RWPE1 (cell line): ENCODE data around the gene FAT2.

ENCODE experiments used
- CTCF ChIA-PET: fragments of 350-600 bp; sonication (Branson Sonifier 250); formaldehyde crosslinking; extraction: SDS; loops from one replicate; lab custom pipeline; 2021; lab: Yijun Ruan, JAX
- POLR2A ChIA-PET: fragments of 400-600 bp; formaldehyde crosslinking; extraction: SDS; loops from one replicate; lab custom pipeline; 2020; ENCODE audit warnings: antibody characterized with exemption; ENCODE audit not compliant: low non-redundant PET; lab: Yijun Ruan, JAX
- DNase-seq: peaks from one replicate; pipeline ENCODE4 v3.0.0; 2012; ENCODE audit warnings: low spot score
- H3K27ac ChIP-seq: fragments of 450-650 bp; 2 replicates; pipeline ENCODE4 v1.5.1; 2017
- TF ChIP-seq, protein P1 (sequence below): fragments of 450-650 bp; conservative IDR thresholded peaks from 2 replicates; pipeline ENCODE4 v1.5.1; 2017; ENCODE audit warnings: low read depth, mild to moderate bottlenecking

FAT2 gene

DNA sequence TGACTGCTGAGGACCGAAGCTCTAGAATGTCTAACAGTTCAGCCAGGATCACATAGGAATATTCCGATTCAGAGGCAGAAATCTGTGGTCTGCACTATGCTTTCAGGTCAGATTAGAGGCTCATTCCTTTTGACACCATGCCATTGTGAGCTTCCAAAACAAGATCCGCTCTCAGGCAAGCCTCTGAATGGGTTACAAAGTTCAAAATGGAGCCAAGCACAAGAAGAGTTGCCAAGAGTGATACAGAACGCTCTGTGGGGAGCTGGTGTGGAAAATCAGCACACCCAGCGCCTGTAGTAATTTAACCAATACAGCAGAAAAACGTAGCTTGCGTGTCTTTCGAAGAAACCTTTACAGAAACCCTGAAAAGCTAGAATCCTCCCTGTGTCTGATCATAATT, 33.3 kb upstream of the FAT2 start:
- POLR2A ChIA-PET, result no interaction called here
- no peak overlapping the region; the same call in 1 of the 2 replicates for H3K27ac ChIP-seq
- CTCF ChIA-PET, result interaction anchor here (0.6 kb wide), 2 partner anchors 35 to 74 kb away, joined by 3 to 4 read pairs; no protein-coding TSS in a partner anchor
- TF ChIP-seq, protein P1, sequence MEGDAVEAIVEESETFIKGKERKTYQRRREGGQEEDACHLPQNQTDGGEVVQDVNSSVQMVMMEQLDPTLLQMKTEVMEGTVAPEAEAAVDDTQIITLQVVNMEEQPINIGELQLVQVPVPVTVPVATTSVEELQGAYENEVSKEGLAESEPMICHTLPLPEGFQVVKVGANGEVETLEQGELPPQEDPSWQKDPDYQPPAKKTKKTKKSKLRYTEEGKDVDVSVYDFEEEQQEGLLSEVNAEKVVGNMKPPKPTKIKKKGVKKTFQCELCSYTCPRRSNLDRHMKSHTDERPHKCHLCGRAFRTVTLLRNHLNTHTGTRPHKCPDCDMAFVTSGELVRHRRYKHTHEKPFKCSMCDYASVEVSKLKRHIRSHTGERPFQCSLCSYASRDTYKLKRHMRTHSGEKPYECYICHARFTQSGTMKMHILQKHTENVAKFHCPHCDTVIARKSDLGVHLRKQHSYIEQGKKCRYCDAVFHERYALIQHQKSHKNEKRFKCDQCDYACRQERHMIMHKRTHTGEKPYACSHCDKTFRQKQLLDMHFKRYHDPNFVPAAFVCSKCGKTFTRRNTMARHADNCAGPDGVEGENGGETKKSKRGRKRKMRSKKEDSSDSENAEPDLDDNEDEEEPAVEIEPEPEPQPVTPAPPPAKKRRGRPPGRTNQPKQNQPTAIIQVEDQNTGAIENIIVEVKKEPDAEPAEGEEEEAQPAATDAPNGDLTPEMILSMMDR, result no peak
- no peak for DNase-seq

DNA sequence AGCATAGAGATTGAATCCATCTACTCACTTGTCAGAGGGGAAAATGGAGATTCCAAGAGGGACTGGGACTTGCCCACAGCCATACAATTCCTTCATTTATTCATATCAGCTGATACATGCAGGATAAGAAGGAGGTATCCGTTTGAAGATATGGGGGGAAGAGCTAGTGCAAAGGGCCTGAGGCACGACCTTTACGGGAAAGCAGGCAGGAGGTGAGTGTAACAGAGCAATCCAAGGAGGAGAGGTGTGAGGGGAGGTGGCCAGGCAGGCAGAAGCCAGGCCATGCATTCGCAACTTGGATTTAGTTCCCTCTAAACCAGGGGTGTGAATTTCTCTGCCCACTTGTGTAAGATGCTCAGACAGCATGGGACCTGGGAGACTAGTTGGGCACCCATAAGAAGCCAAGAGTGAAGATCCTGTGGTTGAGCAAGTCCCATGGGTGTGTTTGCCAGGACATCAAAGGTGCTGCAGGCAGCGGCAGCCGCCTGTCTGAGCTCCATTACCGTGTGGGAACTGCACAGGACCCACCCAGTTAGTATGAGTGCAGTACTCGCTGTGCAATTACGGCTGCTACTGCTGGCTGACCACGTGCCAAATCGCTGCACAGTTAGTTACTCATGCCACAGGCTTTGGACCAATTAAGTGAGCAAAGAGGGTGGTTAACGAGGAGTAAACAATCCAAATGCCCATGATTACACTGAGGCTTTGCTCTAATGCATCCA, 31.4 kb upstream of the FAT2 start:
- no peak for DNase-seq
- H3K27ac ChIP-seq, result peak overlapping the region; percentile 98
- ChIA-PET POLR2A (no interaction called here), CTCF (interaction anchor here (0.6 kb wide), 2 partner anchors 26 to 55 kb away, joined by 3 to 5 read pairs; no protein-coding TSS in a partner anchor)
- TF ChIP-seq, protein P1, result no peak

DNA sequence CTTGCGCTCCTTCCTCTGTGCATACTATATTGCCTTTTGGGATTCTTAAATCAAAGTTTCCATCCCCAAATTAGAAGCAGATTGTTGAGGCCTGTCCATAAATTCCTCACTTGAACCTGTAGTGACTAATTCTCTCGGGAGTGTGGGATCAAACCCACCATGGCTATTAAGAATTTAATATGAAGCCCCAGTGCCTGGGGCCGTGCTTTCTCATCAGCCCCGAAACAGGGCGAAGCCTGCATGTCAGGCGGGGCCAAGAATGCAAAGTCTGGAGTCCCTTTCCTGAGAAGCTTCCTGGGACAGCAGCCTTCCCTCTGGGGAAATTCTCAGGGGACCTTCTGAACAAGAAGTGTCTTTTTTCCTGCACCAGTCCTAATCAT, 29.3 kb upstream of the FAT2 start:
- H3K27ac ChIP-seq, result peak overlapping the region; percentile 98
- TF ChIP-seq, protein P1, result no peak
- DNase-seq, result no peak
- CTCF ChIA-PET, result interaction anchor here (0.7 to 3.9 kb wide), 5 partner anchors 15 to 38 kb away, joined by 3 to 18 read pairs (median 4); no protein-coding TSS in a partner anchor
- POLR2A ChIA-PET, result interaction anchor here (0.6 to 1.7 kb wide), 4 partner anchors 17 to 50 kb away, joined by 3 to 9 read pairs (median 4); no protein-coding TSS in a partner anchor

DNA sequence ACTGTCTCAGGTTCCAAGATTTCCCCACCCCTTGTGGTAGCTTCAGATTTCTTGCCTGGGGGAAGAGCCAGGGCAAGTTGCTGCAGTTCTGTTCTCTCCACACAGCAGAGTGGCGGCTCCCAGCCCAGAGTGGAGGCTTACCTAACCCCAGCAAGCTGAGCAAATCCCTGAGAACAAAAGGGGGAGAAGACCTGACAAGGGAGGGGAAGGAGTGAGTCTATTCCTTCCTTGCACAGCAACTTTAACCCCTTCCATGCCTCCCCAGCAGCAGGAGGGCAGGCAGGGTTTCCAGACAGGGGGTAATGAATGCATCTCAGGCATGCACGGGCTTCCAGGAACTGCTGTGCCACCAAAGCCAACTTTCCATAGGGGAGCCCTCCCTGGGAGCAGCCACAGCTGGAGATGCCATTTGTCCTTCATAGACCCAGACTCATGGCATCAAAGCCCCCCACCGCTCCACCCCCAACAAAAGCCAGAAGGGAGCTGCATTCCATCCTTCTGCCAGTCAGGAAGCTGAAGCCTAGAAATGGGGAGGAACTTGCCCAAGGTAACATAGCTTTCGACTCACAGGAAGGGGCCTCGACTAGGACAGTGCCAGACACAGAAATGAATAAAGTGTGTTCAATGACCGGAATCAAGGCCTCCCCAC, 28.8 kb upstream of the FAT2 start:
- H3K27ac ChIP-seq, result peak overlapping the region; percentile 98
- POLR2A ChIA-PET, result interaction anchor here (0.5 to 1.7 kb wide), 9 partner anchors 12 to 207 kb away, joined by 3 to 10 read pairs (median 4); no protein-coding TSS in a partner anchor
- peak; percentile 90 for DNase-seq
- TF ChIP-seq, protein P1, result no peak
- CTCF ChIA-PET, result interaction anchor here (0.5 to 3.9 kb wide), 9 partner anchors 15 to 120 kb away, joined by 3 to 18 read pairs (median 3); no protein-coding TSS in a partner anchor

DNA sequence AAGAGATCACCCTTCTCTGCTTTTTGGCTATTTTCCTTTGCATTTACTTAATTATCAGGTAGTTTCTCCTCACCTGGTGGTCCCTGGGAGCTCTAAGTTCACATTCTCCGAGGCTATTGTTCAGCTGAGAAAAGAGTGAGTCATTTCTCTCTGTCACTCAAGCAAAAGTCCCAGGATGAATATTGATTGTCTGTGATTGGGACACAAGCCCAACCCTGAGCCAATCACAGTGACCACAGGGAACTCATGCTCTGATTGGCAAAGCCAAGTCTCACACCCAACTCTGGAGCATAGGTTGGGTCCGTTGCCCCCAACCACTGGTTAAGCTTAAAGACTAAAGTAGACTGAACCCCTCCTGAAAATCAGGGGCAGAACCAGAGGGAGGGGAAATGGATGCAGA, 27.8 kb upstream of the FAT2 start:
- peak overlapping the region; percentile 98 for H3K27ac ChIP-seq
- ChIA-PET POLR2A (interaction anchor here (0.6 to 1.7 kb wide), 4 partner anchors 32 to 153 kb away, joined by 4 to 7 read pairs (median 4); partner anchors contain the start of gene G3BP1), CTCF (interaction anchor here (0.5 to 3.9 kb wide), 5 partner anchors 18 to 121 kb away, joined by 3 to 18 read pairs (median 6); no protein-coding TSS in a partner anchor)
- DNase-seq, result no peak
- TF ChIP-seq, protein P1, result no peak
